Liver (tissue), 3 donors: ENCODE data around the gene CCND3.
A peak's percentile ranks its signal among the peaks of the same experiment; 100 is the strongest.

Experiments used
- ATF3 ChIP-seq: IDR thresholded peaks from 2 replicates; pipeline ENCODE4 v1.6.1; 2016; ENCODE audit warnings: antibody characterized with exemption
- CTCF ChIP-seq: fragments of 150-350 bp; IDR thresholded peaks from 2 replicates; pipeline ENCODE4 v1.5.1; 2017; ENCODE audit warnings: improper control_type of control experiment, low read depth, low read length; ENCODE audit not compliant: missing input control
- EGR1 ChIP-seq, 2 donors: IDR thresholded peaks; 2 replicates each; pipeline ENCODE4 v1.6.1; 2016 to 2018; ENCODE audit warnings: antibody characterized with exemption in 2 of 2, low read depth in 2 of 2
- GABPA ChIP-seq, 2 donors: IDR thresholded peaks in 1 of 2; conservative IDR thresholded peaks in 1 of 2; 2 replicates each; pipeline ENCODE4 v1.6.1; 2016; ENCODE audit warnings: antibody characterized with exemption in 2 of 2, mild to moderate bottlenecking in 1 of 2, moderate library complexity in 1 of 2
- HNF4A ChIP-seq, 2 donors: conservative IDR thresholded peaks; 2 replicates each; pipeline ENCODE4 v1.6.1; 2016; ENCODE audit warnings: antibody characterized with exemption in 2 of 2, mild to moderate bottlenecking in 2 of 2
- JUND ChIP-seq, 2 donors: IDR thresholded peaks; 2 replicates each; pipeline ENCODE4 v1.6.1; 2016; ENCODE audit warnings: antibody characterized with exemption in 2 of 2
- MAX ChIP-seq: IDR thresholded peaks from 2 replicates; pipeline ENCODE4 v1.6.1; 2016; ENCODE audit warnings: antibody characterized with exemption
- RAD21 ChIP-seq, 2 donors: IDR thresholded peaks; 2 replicates each; pipeline ENCODE4 v1.6.1; 2016; ENCODE audit warnings: antibody characterized with exemption in 2 of 2, mild to moderate bottlenecking in 2 of 2
- REST ChIP-seq: IDR thresholded peaks from 2 replicates; pipeline ENCODE4 v1.6.1; 2016; ENCODE audit warnings: antibody characterized with exemption, mild to moderate bottlenecking
- RXRA ChIP-seq, 2 donors: IDR thresholded peaks; 2 replicates each; pipeline ENCODE4 v1.6.1; 2017 to 2018; ENCODE audit warnings: antibody characterized with exemption in 2 of 2, mild to moderate bottlenecking in 1 of 2
- TAF1 ChIP-seq: conservative IDR thresholded peaks from 2 replicates; pipeline ENCODE4 v1.6.1; 2016; ENCODE audit warnings: antibody characterized with exemption, mild to moderate bottlenecking
- YY1 ChIP-seq: IDR thresholded peaks from 2 replicates; pipeline ENCODE4 v1.6.1; 2016; ENCODE audit warnings: antibody characterized with exemption, mild to moderate bottlenecking
- donor health status: healthy.
- donor health status: healthy.

- TF ChIP-seq REST (no peak), CTCF (peak; percentile 92), GABPA (IDR thresholded peaks at IDR 0.05 in 1 of 2, conservative IDR thresholded peaks at IDR 0.05 in 1 of 2) (no peak), YY1 (no peak), ATF3 (no peak), MAX (no peak), RAD21 (IDR thresholded peaks at IDR 0.05) (peak; percentile 77 to 85), EGR1 (IDR thresholded peaks at IDR 0.05; ENCODE audit: low read depth in 2 of 2) (no peak), JUND (IDR thresholded peaks at IDR 0.05) (no peak), HNF4A (conservative IDR thresholded peaks at IDR 0.05) (peak; percentile 88 to 91), TAF1 (no peak), RXRA (IDR thresholded peaks at IDR 0.05) (no peak)
Observed at GRCh38 chr6:41936073-41936837, 5.4 kb downstream of the CCND3 start.
